H1 (cell line): Measurements from ENCODE around the gene STARD9. TPM values are rescaled to one million over a fixed set of nuclear protein-coding genes. Genes with fewer than 3 reads are reported as not detected.

Experiments used
- CTCF ChIA-PET: fragments of 300-600 bp; sonication (Branson Sonifier 250); formaldehyde crosslinking; loops from one replicate; lab custom pipeline; 2021; ENCODE audit not compliant: partially characterized antibody; lab: Charles Lee
- POLR2A ChIA-PET: fragments of 300-600 bp; sonication (Branson Sonifier 250); formaldehyde crosslinking; loops from one replicate; lab custom pipeline; 2021; ENCODE audit warnings: inconsistent platforms; ENCODE audit not compliant: partially characterized antibody; lab: Charles Lee
- DNase-seq, 2 experiments: peaks; one replicate each; pipeline versions ENCODE4 v3.0.0 to v3.0.0-alpha.2; 2010 to 2022; ENCODE audit warnings: low spot score in 2 of 2, low read depth in 1 of 2, mixed read lengths in 1 of 2
- FAIRE-seq: peaks from 2 replicates; lab custom pipeline; 2011; peaks lifted over from hg19 to GRCh38; lab: Jason Lieb, UNC
- H2AFZ ChIP-seq: 2 replicates; pipeline ENCODE4 v1.8.1; 2012; ENCODE audit warnings: low read length, inconsistent platforms
- H2AK5ac ChIP-seq: 2 replicates; pipeline ENCODE4 v1.6.1; 2013; ENCODE audit warnings: low read depth, low read length
- H2BK120ac ChIP-seq: replicated peaks from 2 replicates; pipeline ENCODE3; 2013; ENCODE audit warnings: low read depth, low read length, inconsistent platforms
- H2BK12ac ChIP-seq: 2 replicates; pipeline ENCODE4 v1.6.1; 2013; ENCODE audit warnings: low read depth, low read length
- H2BK15ac ChIP-seq: 2 replicates; pipeline ENCODE4 v1.6.1; 2013; ENCODE audit warnings: low read length
- H2BK20ac ChIP-seq: 2 replicates; pipeline ENCODE4 v1.6.1; 2013; ENCODE audit warnings: low read length
- H2BK5ac ChIP-seq: 2 replicates; pipeline ENCODE4 v1.6.1; 2013; ENCODE audit warnings: low read depth, low read length
- H3K14ac ChIP-seq: 2 replicates; pipeline ENCODE4 v1.6.1; 2013; ENCODE audit warnings: inconsistent platforms; ENCODE audit not compliant: insufficient read length
- H3K18ac ChIP-seq: 2 replicates; pipeline ENCODE4 v1.6.1; 2013; ENCODE audit warnings: low read length; ENCODE audit errors: extremely low read depth
- H3K23ac ChIP-seq: 2 replicates; pipeline ENCODE4 v1.6.1; 2013; ENCODE audit warnings: inconsistent platforms; ENCODE audit not compliant: insufficient read length
- H3K23me2 ChIP-seq: 2 replicates; pipeline ENCODE4 v1.6.1; 2013; ENCODE audit warnings: low read depth, low read length
- H3K27ac ChIP-seq: 2 replicates; pipeline ENCODE4 v1.6.1; 2011; ENCODE audit warnings: low read depth, low read length, inconsistent platforms
- H3K27me3 ChIP-seq, 4 experiments: replicated peaks in 1 of 4; 1 replicate in 1 of 4; 2 replicates in 3 of 4; pipeline versions ENCODE4 v1.6.1 to v1.8.1; 2011 to 2013; ENCODE audit warnings: low read length in 3 of 4, mild to moderate bottlenecking in 3 of 4, inconsistent platforms in 2 of 4, mixed read lengths in 2 of 4, moderate library complexity in 1 of 4; ENCODE audit not compliant: control insufficient read depth in 3 of 4, insufficient read depth in 3 of 4; ENCODE audit errors: extremely low read depth in 1 of 4
- H3K36me3 ChIP-seq, 4 experiments: 2 replicates each; pipeline versions ENCODE4 v1.6.1 to v1.8.1; 2011 to 2013; ENCODE audit warnings: mild to moderate bottlenecking in 4 of 4, low read length in 3 of 4, moderate library complexity in 2 of 4, control low read depth in 1 of 4, inconsistent platforms in 1 of 4; ENCODE audit not compliant: insufficient read depth in 4 of 4, control insufficient read depth in 2 of 4
- H3K4ac ChIP-seq: replicated peaks from 2 replicates; pipeline ENCODE3; 2013; ENCODE audit warnings: low read length, low read depth, mixed read lengths, inconsistent platforms; ENCODE audit not compliant: insufficient read length
- H3K4me1 ChIP-seq, 4 experiments: replicated peaks in 1 of 4; 1 replicate in 1 of 4; 2 replicates in 3 of 4; pipeline versions ENCODE4 v1.6.1 to v1.8.1; 2011 to 2013; ENCODE audit warnings: low read length in 3 of 4, inconsistent platforms in 2 of 4, mixed read lengths in 1 of 4; ENCODE audit not compliant: insufficient read depth in 4 of 4, control insufficient read depth in 3 of 4
- H3K4me2 ChIP-seq, 2 experiments: 2 replicates each; pipeline versions ENCODE4 v1.6.1 to v1.8.1; 2011 to 2013; ENCODE audit warnings: low read depth in 2 of 2, low read length in 2 of 2, control low read depth in 1 of 2, inconsistent platforms in 1 of 2, mild to moderate bottlenecking in 1 of 2; ENCODE audit not compliant: insufficient read depth in 1 of 2
- H3K4me3 ChIP-seq, 4 experiments: fragments of 200-600, 300-600 bp in 1 of 4; sonication (generic), shearing (Covaris generic), sonication (Bioruptor Twin) in 1 of 4; 2 replicates each; pipeline versions ENCODE4 v1.5.1 to v1.8.1; 2011 to 2016; ENCODE audit warnings: low read length in 4 of 4, low read depth in 3 of 4, control low read depth in 2 of 4, inconsistent platforms in 2 of 4, mild to moderate bottlenecking in 2 of 4, mixed read lengths in 1 of 4, moderate library complexity in 1 of 4; ENCODE audit not compliant: insufficient read depth in 2 of 4; ENCODE audit errors: extremely low read depth in 1 of 4
- H3K56ac ChIP-seq: replicated peaks from 2 replicates; pipeline ENCODE3; 2013; ENCODE audit warnings: low read depth, mild to moderate bottlenecking, mixed read lengths, low read length, inconsistent platforms; ENCODE audit not compliant: insufficient read length
- H3K79me1 ChIP-seq: 2 replicates; pipeline ENCODE4 v1.6.1; 2013; ENCODE audit warnings: low read depth, low read length, control low read depth
- H3K79me2 ChIP-seq, 2 experiments: 2 replicates each; pipeline versions ENCODE4 v1.6.1 to v1.8.1; 2012 to 2013; ENCODE audit warnings: low read length in 2 of 2, mild to moderate bottlenecking in 2 of 2, inconsistent platforms in 1 of 2; ENCODE audit not compliant: insufficient read depth in 2 of 2, control insufficient read depth in 1 of 2
- H3K9ac ChIP-seq, 4 experiments: replicated peaks in 1 of 4; 1 replicate in 1 of 4; 2 replicates in 3 of 4; pipeline versions ENCODE4 v1.6.1 to v1.8.1; 2011 to 2013; ENCODE audit warnings: low read depth in 3 of 4, low read length in 3 of 4, control low read depth in 2 of 4, mild to moderate bottlenecking in 2 of 4, moderate library complexity in 2 of 4, inconsistent platforms in 1 of 4; ENCODE audit errors: extremely low read depth in 1 of 4
- H3K9me3 ChIP-seq, 2 experiments: 2 replicates each; pipeline versions ENCODE4 v1.6.1 to v1.8.1; 2012 to 2013; ENCODE audit warnings: mild to moderate bottlenecking in 2 of 2, moderate library complexity in 2 of 2, control low read depth in 1 of 2, inconsistent platforms in 1 of 2, low read depth in 1 of 2, low read length in 1 of 2, mixed read lengths in 1 of 2; ENCODE audit not compliant: insufficient read depth in 2 of 2
- H4K20me1 ChIP-seq, 2 experiments: replicated peaks in 1 of 2; 2 replicates each; pipeline versions ENCODE3 to v1.8.1; 2011 to 2013; ENCODE audit warnings: inconsistent platforms in 2 of 2, low read length in 2 of 2, mild to moderate bottlenecking in 1 of 2; ENCODE audit not compliant: insufficient read depth in 2 of 2, control insufficient read depth in 1 of 2
- H4K5ac ChIP-seq: 2 replicates; pipeline ENCODE4 v1.6.1; 2013; ENCODE audit warnings: low read length, low read depth, mixed read lengths, inconsistent platforms; ENCODE audit not compliant: insufficient read length
- H4K8ac ChIP-seq: 2 replicates; pipeline ENCODE4 v1.8.0; 2013; ENCODE audit warnings: mild to moderate bottlenecking, moderate library complexity, low read length, inconsistent platforms; ENCODE audit not compliant: insufficient read depth; ENCODE audit errors: extremely low read depth
- H4K91ac ChIP-seq: replicated peaks from 2 replicates; pipeline ENCODE3; 2013; ENCODE audit warnings: low read length, mixed read lengths, inconsistent platforms; ENCODE audit not compliant: insufficient read length
- CEBPB ChIP-seq: IDR thresholded peaks from 2 replicates; pipeline ENCODE4 v1.6.1; 2012; ENCODE audit warnings: low read depth, low read length
- CREB1 ChIP-seq: IDR thresholded peaks from 2 replicates; pipeline ENCODE4 v1.6.1; 2012; ENCODE audit warnings: inconsistent platforms
- MAFK ChIP-seq: IDR thresholded peaks from 2 replicates; pipeline ENCODE4 v1.6.1; 2012; ENCODE audit warnings: low read depth, mild to moderate bottlenecking, improper control_type of control experiment, low read length
- NRF1 ChIP-seq: IDR thresholded peaks from 2 replicates; pipeline ENCODE4 v1.6.1; 2011; ENCODE audit warnings: mild to moderate bottlenecking, low read depth, low read length, improper control_type of control experiment
- PHF8 ChIP-seq: fragments of 200-600 bp; sonication (generic); conservative IDR thresholded peaks from 2 replicates; pipeline ENCODE4 v1.7.1; 2012; ENCODE audit warnings: low read depth, mild to moderate bottlenecking, inconsistent platforms, low read length, moderate library complexity
- RBBP5 ChIP-seq: IDR thresholded peaks from 2 replicates; pipeline ENCODE4 v1.7.1; 2012; ENCODE audit warnings: low read depth, mild to moderate bottlenecking, inconsistent platforms, low read length, moderate library complexity, borderline replicate concordance
- SAP30 ChIP-seq: fragments of 300-600 bp; sonication (generic); IDR thresholded peaks from 2 replicates; pipeline ENCODE4 v1.7.1; 2012; ENCODE audit warnings: low read length, moderate library complexity, mild to moderate bottlenecking, inconsistent platforms; ENCODE audit not compliant: insufficient read depth, insufficient replicate concordance
- SP1 ChIP-seq: IDR thresholded peaks from 2 replicates; pipeline ENCODE4 v1.6.1; 2011; ENCODE audit warnings: low read depth, low read length
- WGBS, 2 experiments: shearing (Covaris generic) in 1 of 2; methylation state at CpG; one replicate each; pipeline versions ENCODE4 v1.1.6 to v1.1.7; 2013 to 2015; ENCODE audit warnings: low lambda C conversion rate in 2 of 2, mixed read lengths in 2 of 2, inconsistent platforms in 1 of 2, low coverage in 1 of 2, missing lambda C conversion rate in 1 of 2; ENCODE audit not compliant: insufficient replicate concordance in 2 of 2, insufficient coverage in 1 of 2, insufficient read length in 1 of 2; ENCODE audit errors: extremely low coverage in 1 of 2, missing lambda C conversion rate in 1 of 2; 5-methylcytosine and 5-hydroxymethylcytosine counted together
- long read RNA-seq, 2 experiments: library from RNA in 1 of 2; library from capped mRNA in 1 of 2; stranded (forward); transcript quantifications; one replicate each; pipeline ENCODE4 v2.0.0, GENCODE V29; 2021; ENCODE audit warnings: inconsistent platforms in 1 of 2
- polyA minus RNA-seq, 3 experiments: library from RNA; depleted of rRNA, polyadenylated mRNA; stranded (reverse); fragments of >200 nt; gene quantifications; 1 replicate in 2 of 3; 2 replicates in 1 of 3; pipeline ENCODE4 v1.2.3, GENCODE V29; 2011
- polyA plus RNA-seq, 7 experiments: library from polyadenylated mRNA; depleted of rRNA in 3 of 7; stranded (reverse) in 5 of 7; unstranded in 2 of 7; fragments of >200 nt in 5 of 7; fragments of 200-250 nt in 2 of 7; gene quantifications; 1 replicate in 5 of 7; 2 replicates in 1 of 7; 4 replicates in 1 of 7; pipeline versions ENCODE4 v1.2.1 to v1.2.3, GENCODE V29; 2011 to 2013; ENCODE audit warnings: missing spikeins in 2 of 7, mixed read lengths in 2 of 7
- total RNA-seq: library from RNA; stranded (reverse); fragmentation: NEBNext Ultra II Directional; extraction: Animal tissue kit (Norgen Biotek cat#: 25700); gene quantifications from 2 replicates; pipeline ENCODE4 v1.2.1, GENCODE V29; 2021

The STARD9 gene
- total RNA-seq, result 6.0 and 7.0 TPM in 2 replicates
- polyA plus RNA-seq (2011; rRNA removed), result 2.8 and 3.3 TPM in 2 replicates
- 3.2 TPM for polyA plus RNA-seq (2011; cell fraction: cytosol; rRNA removed)
- polyA plus RNA-seq (2011; cell fraction: nucleus; rRNA removed), result 17.0 TPM
- polyA plus RNA-seq (2012, experiment 1 of 2), result 4.0 to 5.0 TPM (median 4.5 TPM) in 4 replicates
- polyA plus RNA-seq (2012, experiment 2 of 2), result 0.31 TPM
- 2.6 TPM for polyA plus RNA-seq (2013, experiment 1 of 2)
- 2.0 TPM for polyA plus RNA-seq (2013, experiment 2 of 2)
- 12.2 and 14.3 TPM in 2 replicates for polyA minus RNA-seq (2011; rRNA and poly(A)+ RNA removed)
- polyA minus RNA-seq (2011; cell fraction: cytosol; rRNA and poly(A)+ RNA removed), result 4.0 TPM
- 16.6 TPM for polyA minus RNA-seq (2011; cell fraction: nucleus; rRNA and poly(A)+ RNA removed)
- long read RNA-seq, experiment 1, result 0 reads
- long read RNA-seq, experiment 2, result 0 reads

DNA sequence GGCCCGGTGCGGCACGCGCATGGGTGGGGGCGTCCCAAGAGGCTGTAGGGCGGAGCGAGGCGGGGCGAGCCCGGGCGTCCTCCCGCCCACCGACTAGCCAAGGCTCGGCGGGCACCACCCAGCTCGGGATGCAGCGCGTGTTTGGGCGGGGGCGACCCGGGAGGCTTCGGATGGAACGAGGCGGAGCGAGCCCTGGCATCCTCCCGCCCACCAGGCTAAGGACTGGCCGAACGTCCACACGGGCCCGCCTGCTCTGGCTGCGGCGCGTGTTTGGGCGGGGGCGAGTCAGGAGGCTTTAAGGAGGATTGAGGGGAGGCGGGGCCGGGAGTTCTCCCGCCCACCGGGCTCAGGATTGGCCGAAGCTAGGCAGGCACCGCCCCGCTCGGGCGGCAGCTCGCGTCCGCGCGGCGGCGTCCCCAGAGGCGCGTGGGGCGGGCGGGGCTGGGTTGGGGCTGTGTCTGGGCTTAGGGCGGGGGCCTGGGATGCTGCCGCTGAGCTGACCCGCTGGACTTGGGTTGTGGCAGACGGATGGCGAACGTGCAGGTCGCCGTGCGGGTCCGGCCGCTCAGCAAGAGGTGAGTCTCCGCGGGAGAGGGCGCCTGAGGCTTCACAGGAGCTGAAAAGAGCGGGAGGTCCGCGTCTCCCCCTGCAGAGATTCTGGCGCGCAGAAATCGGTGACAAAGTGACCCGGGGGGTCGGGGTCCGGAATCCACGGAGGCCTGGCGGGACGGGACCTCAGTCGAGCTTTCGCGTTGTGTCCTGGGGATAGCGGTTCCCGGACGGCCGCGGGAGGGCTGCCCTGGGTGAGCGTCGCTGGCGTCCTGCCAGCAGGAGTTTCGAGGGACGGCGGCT is at the start of gene STARD9:
Gene STARD9 (plus strand): TSS at position 419 of the 852 bp plus-strand sequence. CDS start 110 bp downstream, at position 529.
- H3K79me2 ChIP-seq, result no peaks in the 10 kb centered on the region
- ChIA-PET POLR2A (interaction anchor here (0.6 to 2.2 kb wide), 8 partner anchors 8 to 244 kb away, joined by 3 to 9 read pairs (median 3); partner anchors contain the start of genes HAUS2 and LRRC57), CTCF (interaction anchor here (0.7 to 2.4 kb wide), 5 partner anchors 16 to 617 kb away, joined by 3 to 6 read pairs (median 3); no protein-coding TSS in a partner anchor)
- H3K4me1 ChIP-seq, result no peaks in the 10 kb centered on the region; a peak in 1 of 7 replicates
- peak within 1 kb of the TSS; percentile 68; the same call in 1 of the 2 replicates for H2BK12ac ChIP-seq
- 0 out of 2 replicates have a peak within 1 kb of the TSS, but pooled peaks have one; percentile 53 for H2AK5ac ChIP-seq
- DNase-seq (peak; percentile 97), FAIRE-seq (no peak)
- H2BK5ac ChIP-seq, result no peak within 1 kb of the TSS
- H4K8ac ChIP-seq, result peak within 1 kb of the TSS; percentile 75; the same call in 1 of the 2 replicates
- H3K56ac ChIP-seq, result no peak within 1 kb of the TSS
- no peaks in the 10 kb centered on the region for H3K36me3 ChIP-seq
- H4K20me1 ChIP-seq, result no peaks in the 10 kb centered on the region
- H4K5ac ChIP-seq, result peak within 1 kb of the TSS; percentile 66
- H3K27ac ChIP-seq, result no peak within 1 kb of the TSS
- H3K23ac ChIP-seq, result no peak within 1 kb of the TSS
- peak within 1 kb of the TSS; percentile 38 for H3K4ac ChIP-seq
- H2AFZ ChIP-seq, result peak within 1 kb of the TSS; percentile 91
- no peak within 1 kb of the TSS for H4K91ac ChIP-seq
- H3K79me1 ChIP-seq, result 0 out of 2 replicates have a peak, but pooled peaks cover 4% of the 10 kb centered on the region
- H2BK120ac ChIP-seq, result no peak within 1 kb of the TSS
- H3K23me2 ChIP-seq, result peaks cover 14% of the 10 kb centered on the region; the same call in 1 of the 2 replicates
- H3K9me3 ChIP-seq, result no peaks in the 10 kb centered on the region
- peak within 1 kb of the TSS; percentile 71 for H3K18ac ChIP-seq
- peak within 1 kb of the TSS; percentile 83 to 95 for H3K4me2 ChIP-seq
- peak within 1 kb of the TSS; percentile 67 to 80 (median 72) for H3K4me3 ChIP-seq
- 0 out of 2 replicates have a peak within 1 kb of the TSS, but pooled peaks have one; percentile 11 for H2BK15ac ChIP-seq
- peak within 1 kb of the TSS; percentile 56 to 76 (median 62) for H3K9ac ChIP-seq
- 2% methylated on average over 72 of the region's 95 CpGs; no CpG with 5 or more reads in 1 of the 2 experiments for WGBS, 2 experiments
- H2BK20ac ChIP-seq, result no peak within 1 kb of the TSS
- H3K14ac ChIP-seq, result no peak within 1 kb of the TSS
- H3K27me3 ChIP-seq, result peaks cover 1 to 11% (median 9%) of the 10 kb centered on the region in 4 experiments
- TF ChIP-seq NRF1, result peak; percentile 28; the same call in 1 of the 2 replicates
- peak; percentile 72 for TF ChIP-seq PHF8
- TF ChIP-seq CEBPB, result no peak
- peak; percentile 50; the same call in 1 of the 2 replicates for TF ChIP-seq RBBP5
- TF ChIP-seq SAP30, result no peak
- no peak for TF ChIP-seq MAFK
- peak; percentile 55; the same call in 1 of the 2 replicates for TF ChIP-seq CREB1
- TF ChIP-seq SP1, result peak; percentile 57; the same call in 1 of the 2 replicates
